ENCODE measurements around the gene UPK3BL2.
"Not testable (repeated sequence)": the region's sequence is repeated elsewhere in the genome, so short reads cannot be mapped to it uniquely, and the experiment has no call there.

Gene UPK3BL2

GRCh38 chr7:102494026-102494425 lies 49.5 kb downstream of the UPK3BL2 start:
- not testable (repeated sequence) for DNase-seq (ENCODE audit: low spot score)

DNA sequence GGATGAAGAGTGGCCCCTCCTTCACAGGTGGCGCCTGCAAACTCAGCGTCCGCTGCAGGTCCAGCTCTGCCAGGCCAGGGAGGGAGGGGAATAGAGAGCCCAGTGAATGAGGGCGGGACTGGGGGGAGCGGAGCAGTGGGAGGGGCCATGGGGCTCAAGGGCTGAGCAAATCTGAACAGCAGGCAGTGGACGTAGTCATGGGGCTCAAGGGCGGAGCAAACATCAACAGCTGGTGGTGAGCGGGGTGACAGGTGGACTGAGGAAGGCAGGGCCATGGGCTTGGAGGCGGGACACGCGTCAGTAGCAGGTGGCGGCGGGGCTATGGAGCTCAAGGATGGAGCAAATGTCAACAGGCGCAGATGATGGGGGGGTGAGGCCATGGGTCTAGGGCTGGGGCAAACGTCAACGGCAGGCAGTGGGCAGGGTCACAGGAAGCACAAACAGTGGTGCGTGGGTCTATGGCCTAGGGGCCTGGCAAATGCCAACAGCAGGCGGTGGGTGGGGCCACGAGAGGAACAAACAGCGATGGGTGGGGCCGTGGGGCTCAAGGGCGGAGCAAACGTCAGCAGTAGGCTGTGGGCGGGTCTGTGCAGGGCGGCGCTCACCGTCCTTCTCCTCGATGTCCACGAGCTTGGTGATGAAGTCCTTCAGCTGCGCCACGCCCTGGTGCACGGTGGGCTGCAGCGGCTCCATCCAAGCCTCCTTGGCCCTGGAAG lies 50.1 kb downstream of the UPK3BL2 start:
- DNase-seq (ENCODE audit: low spot score) = not testable (repeated sequence)

- DNase-seq (ENCODE audit: low spot score) = not testable (repeated sequence)
These were observed 52.9 kb downstream of the UPK3BL2 start for GRCh38 chr7:102490529-102491075.
